IMR-90 (cell line): Measurements from ENCODE around the gene LIAS. TPM values are rescaled to one million over a fixed set of nuclear protein-coding genes. Genes with fewer than 3 reads are reported as not detected.

Source experiments
- ATAC-seq: fragments of 200-7000 bp; cut with Tn5 transposase; 2 replicates; pipeline ENCODE4 v1.9.1; 2020; ENCODE audit warnings: low read depth, mild to moderate bottlenecking, moderate library complexity
- BruUV-seq: library from RNA; stranded (reverse); fragments of 400-500 nt; replicated peaks from 2 replicates; lab custom pipeline; 2021; lab: Mats Ljungman, UMichigan
- CTCF ChIA-PET: fragments of 300-600 bp; formaldehyde crosslinking; extraction: SDS; loops from one replicate; lab custom pipeline; 2021; ENCODE audit warnings: antibody characterized with exemption; lab: Yijun Ruan, JAX
- POLR2A ChIA-PET: fragments of 300-600 bp; sonication (Branson Sonifier 250); formaldehyde crosslinking; loops from one replicate; lab custom pipeline; 2022; ENCODE audit warnings: antibody characterized with exemption; ENCODE audit not compliant: unreplicated experiment; lab: Charles Lee
- DNase-seq: peaks from one replicate; pipeline ENCODE4 v3.0.0; 2013
- H2AFZ ChIP-seq: replicated peaks from 2 replicates; pipeline ENCODE3; 2013; ENCODE audit warnings: low read length, mild to moderate bottlenecking; ENCODE audit not compliant: poor library complexity
- H2AK5ac ChIP-seq: 2 replicates; pipeline ENCODE4 v1.6.1; 2013; ENCODE audit warnings: low read depth, low read length, inconsistent platforms
- H2AK9ac ChIP-seq: replicated peaks from 2 replicates; pipeline ENCODE3; 2013; ENCODE audit warnings: mild to moderate bottlenecking, low read depth, low read length, moderate library complexity; ENCODE audit not compliant: poor library complexity
- H2BK120ac ChIP-seq: 2 replicates; pipeline ENCODE4 v1.6.1; 2013; ENCODE audit warnings: low read depth, low read length, inconsistent platforms
- H2BK15ac ChIP-seq: 3 replicates; pipeline ENCODE4 v1.6.1; 2013; ENCODE audit warnings: low read depth, low read length, inconsistent platforms
- H2BK20ac ChIP-seq: 2 replicates; pipeline ENCODE4 v1.6.1; 2013; ENCODE audit warnings: low read depth, mild to moderate bottlenecking, inconsistent platforms, low read length, moderate library complexity
- H2BK5ac ChIP-seq: 2 replicates; pipeline ENCODE4 v1.6.1; 2013; ENCODE audit warnings: mild to moderate bottlenecking, low read depth, low read length, inconsistent platforms; ENCODE audit not compliant: poor library complexity, severe bottlenecking
- H3K14ac ChIP-seq: replicated peaks from 2 replicates; pipeline ENCODE4 v1.6.1; 2013; ENCODE audit warnings: low read depth, low read length, inconsistent platforms
- H3K18ac ChIP-seq: 2 replicates; pipeline ENCODE4 v1.6.1; 2013; ENCODE audit warnings: low read depth, low read length, control low read depth
- H3K23ac ChIP-seq: 2 replicates; pipeline ENCODE4 v1.6.1; 2013; ENCODE audit warnings: low read depth, low read length, inconsistent platforms
- H3K27ac ChIP-seq: 2 replicates; pipeline ENCODE4 v1.5.1; 2013; ENCODE audit warnings: mild to moderate bottlenecking, control low read depth, low read length; ENCODE audit not compliant: insufficient read depth
- H3K27me3 ChIP-seq: 2 replicates; pipeline ENCODE4 v1.6.1; 2013; ENCODE audit warnings: low read length; ENCODE audit not compliant: control insufficient read depth, insufficient read depth
- H3K36me3 ChIP-seq: 2 replicates; pipeline ENCODE4 v1.6.1; 2013; ENCODE audit warnings: low read length, mixed read lengths; ENCODE audit not compliant: control insufficient read depth, insufficient read depth
- H3K4ac ChIP-seq: 2 replicates; pipeline ENCODE4 v1.6.1; 2013; ENCODE audit warnings: low read depth, low read length, inconsistent platforms
- H3K4me1 ChIP-seq: 2 replicates; pipeline ENCODE4 v1.6.1; 2013; ENCODE audit warnings: low read length, mixed read lengths; ENCODE audit not compliant: control insufficient read depth, insufficient read depth
- H3K4me2 ChIP-seq: 2 replicates; pipeline ENCODE4 v1.6.1; 2013; ENCODE audit warnings: low read depth, mild to moderate bottlenecking, control low read depth, low read length, moderate library complexity
- H3K4me3 ChIP-seq: 2 replicates; pipeline ENCODE4 v1.5.1; 2013; ENCODE audit warnings: low read depth, mild to moderate bottlenecking, control low read depth, low read length, moderate library complexity; ENCODE audit not compliant: insufficient read depth
- H3K56ac ChIP-seq: 2 replicates; pipeline ENCODE4 v1.6.1; 2013; ENCODE audit warnings: low read length, inconsistent platforms; ENCODE audit not compliant: insufficient read depth; ENCODE audit errors: extremely low read depth
- H3K79me1 ChIP-seq, 2 experiments: 2 replicates each; pipeline ENCODE4 v1.6.1; 2013; ENCODE audit warnings: low read length in 2 of 2, inconsistent platforms in 1 of 2, low read depth in 1 of 2
- H3K9ac ChIP-seq: 2 replicates; pipeline ENCODE4 v1.6.1; 2013; ENCODE audit warnings: low read depth, low read length, control low read depth
- H3K9me1 ChIP-seq: 2 replicates; pipeline ENCODE4 v1.6.1; 2013; ENCODE audit warnings: low read length, inconsistent platforms; ENCODE audit not compliant: insufficient read depth
- H3K9me3 ChIP-seq: 2 replicates; pipeline ENCODE4 v1.6.1; 2013; ENCODE audit warnings: low read length; ENCODE audit not compliant: control insufficient read depth, insufficient read depth
- H4K20me1 ChIP-seq: 2 replicates; pipeline ENCODE4 v1.6.1; 2013; ENCODE audit warnings: low read length, inconsistent platforms; ENCODE audit not compliant: insufficient read depth
- H4K5ac ChIP-seq: 2 replicates; pipeline ENCODE4 v1.6.1; 2013; ENCODE audit warnings: mild to moderate bottlenecking, low read depth, low read length, control low read depth
- H4K8ac ChIP-seq, 2 experiments: 2 replicates each; pipeline ENCODE4 v1.6.1; 2013; ENCODE audit warnings: low read depth in 2 of 2, low read length in 2 of 2, control low read depth in 1 of 2, inconsistent platforms in 1 of 2
- H4K91ac ChIP-seq: 2 replicates; pipeline ENCODE4 v1.6.1; 2013; ENCODE audit warnings: low read depth, low read length, inconsistent platforms; ENCODE audit not compliant: insufficient read depth
- CTCF ChIP-seq: conservative IDR thresholded peaks from 2 replicates; pipeline ENCODE4 v1.5.1; 2012; ENCODE audit warnings: mild to moderate bottlenecking, low read depth, low read length, improper control_type of control experiment
- FOS ChIP-seq: fragments of 150-350 bp; IDR thresholded peaks from 2 replicates; pipeline ENCODE4 v1.6.1; 2016; ENCODE audit warnings: low read depth, low read length
- MAFK ChIP-seq: IDR thresholded peaks from 2 replicates; pipeline ENCODE4 v1.6.1; 2012; ENCODE audit warnings: low read depth, low read length, improper control_type of control experiment
- MAZ ChIP-seq: IDR thresholded peaks from 2 replicates; pipeline ENCODE4 v1.6.1; 2012; ENCODE audit warnings: low read depth, mild to moderate bottlenecking, low read length, improper control_type of control experiment, moderate library complexity, borderline replicate concordance
- POLR2A ChIP-seq: IDR thresholded peaks from 2 replicates; pipeline ENCODE4 v1.6.1; 2012; ENCODE audit warnings: mild to moderate bottlenecking, low read depth, low read length
- SMC3 ChIP-seq: fragments of 150-350 bp; IDR thresholded peaks from 2 replicates; pipeline ENCODE4 v1.6.1; 2016; ENCODE audit warnings: low read depth, mild to moderate bottlenecking, antibody characterized with exemption, low read length, moderate library complexity
- WGBS, 2 experiments: methylation state at CpG; one replicate each; pipeline versions ENCODE4 v1.1.5 to v1.1.7; 2013; ENCODE audit warnings: missing lambda C conversion rate in 2 of 2; ENCODE audit not compliant: insufficient read length in 1 of 2; ENCODE audit errors: extremely low coverage in 2 of 2; 5-methylcytosine and 5-hydroxymethylcytosine counted together
- dilution Hi-C: fragments of 300-500 bp; cut with HindIII; formaldehyde crosslinking; loops from one replicate; pipeline ENCODE4 v1.14.3; 2018; ENCODE audit warnings: low sequenced_read_pairs; ENCODE audit not compliant: unreplicated experiment
- in situ Hi-C: fragments of 300-500 bp; cut with MboI; formaldehyde crosslinking; loops from 3 replicates; pipeline ENCODE4 v1.14.3; 2019; ENCODE audit warnings: low sequenced_read_pairs, inconsistent platforms, mixed read lengths
- intact Hi-C: fragments of 100-400 bp; cut with micrococcal nuclease; formaldehyde crosslinking; loops from 2 replicates; pipeline ENCODE4 v1.10.0; 2022
- polyA plus RNA-seq, 3 experiments: library from polyadenylated mRNA; depleted of rRNA; stranded (reverse); fragments of >200 nt; gene quantifications; 2 replicates each; pipeline ENCODE4 v1.2.3, GENCODE V29; 2012; ENCODE audit warnings: low replicate concordance in 1 of 3
- total RNA-seq: library from RNA; depleted of rRNA; stranded (reverse); fragments of >200 nt; gene quantifications from 2 replicates; pipeline ENCODE4 v1.2.3, GENCODE V29; 2012

LIAS gene
- total and polyA plus RNA-seq, 2 of the 4 experiments (the other 2 are of a cell fraction), result 3.2 to 7.8 TPM

- no peak for DNase-seq
- no peak overlapping the region for H3K4ac ChIP-seq
- H3K4me1 ChIP-seq, result no peaks in the 10 kb centered on the region
- H3K23ac ChIP-seq, result no peak overlapping the region
- H4K20me1 ChIP-seq, result no peaks in the 10 kb centered on the region
- no peak overlapping the region for H2AK5ac ChIP-seq
- H2BK20ac ChIP-seq, result no peak overlapping the region
- H4K8ac ChIP-seq, result no peak overlapping the region
- no peak overlapping the region for H2BK120ac ChIP-seq
- H3K9me1 ChIP-seq, result no peaks in the 10 kb centered on the region
- H3K9ac ChIP-seq, result no peak overlapping the region
- no peak overlapping the region for H4K91ac ChIP-seq
- no TSS peak for BruUV-seq
- H3K27me3 ChIP-seq, result peaks cover 4% of the 10 kb centered on the region; the same call in 1 of the 2 replicates
- ChIA-PET CTCF (interaction anchor here (0.5 to 0.6 kb wide), 3 partner anchors 16 to 32 kb away, joined by 4 to 5 read pairs (median 4); no protein-coding TSS in a partner anchor), POLR2A (no interaction called here)
- intact Hi-C loops (no loop called here), in situ Hi-C loops (no loop called here), dilution Hi-C loops (no loop called here)
- H3K4me2 ChIP-seq, result no peak overlapping the region
- no peak for ATAC-seq
- no peak overlapping the region for H3K27ac ChIP-seq
- H2AFZ ChIP-seq, result no peak overlapping the region
- H3K18ac ChIP-seq, result no peak overlapping the region
- H3K79me1 ChIP-seq, result no peaks in the 10 kb centered on the region
- H3K36me3 ChIP-seq, result no peaks in the 10 kb centered on the region
- no peak overlapping the region for H3K14ac ChIP-seq
- no CpG with 5 or more reads among the region's 10 CpGs for whole genome bisulfite sequencing, 2 experiments
- no peak overlapping the region for H2AK9ac ChIP-seq
- no peak overlapping the region for H4K5ac ChIP-seq
- no peaks in the 10 kb centered on the region for H3K9me3 ChIP-seq
- H3K56ac ChIP-seq, result no peak overlapping the region
- TF ChIP-seq CTCF (no peak), POLR2A (no peak), FOS (no peak), MAFK (peak; percentile 79), MAZ (no peak), SMC3 (no peak)
- H2BK5ac ChIP-seq, result no peak overlapping the region
- H2BK15ac ChIP-seq, result no peak overlapping the region
- H3K4me3 ChIP-seq, result no peak overlapping the region
These were observed 31.2 kb upstream of the LIAS start for GRCh38 chr4:39427520-39428114.
